Heart left ventricle (tissue), 16 donors: ENCODE results near the gene MGP. TPM values are rescaled to one million over a fixed set of nuclear protein-coding genes. Genes with fewer than 3 reads are reported as not detected.

ENCODE experiments used
- ATAC-seq, 4 donors: fragments of 200-7000 bp; cut with Tn5 transposase; one replicate each; pipeline ENCODE4 v1.9.1; 2020 to 2022; ENCODE audit warnings: moderate library complexity in 4 of 4, mild to moderate bottlenecking in 3 of 4, moderate number of reproducible peaks in 1 of 4
- DNase-seq, 5 donors: peaks; one replicate each; pipeline ENCODE4 v3.0.0-alpha.2; 2020
- H3K27ac ChIP-seq, 12 donors: fragments of 200-600 bp; sonication (generic) in 4 of 12; one replicate each; pipeline versions ENCODE4 v1.5.0 to v1.8.0; 2016 to 2022; ENCODE audit warnings: mild to moderate bottlenecking in 2 of 12
- H3K27me3 ChIP-seq, 9 donors: fragments of 200-600 bp; sonication (generic) in 2 of 9; one replicate each; pipeline versions ENCODE4 v1.5.1 to v1.8.0; 2016 to 2022; ENCODE audit warnings: mild to moderate bottlenecking in 3 of 9
- H3K36me3 ChIP-seq, 9 donors: fragments of 200-600 bp; sonication (generic) in 2 of 9; one replicate each; pipeline versions ENCODE4 v1.5.0 to v1.8.0; 2018 to 2022; ENCODE audit warnings: mild to moderate bottlenecking in 2 of 9
- H3K4me1 ChIP-seq, 12 donors: fragments of 200-600 bp; sonication (generic) in 4 of 12; one replicate each; pipeline versions ENCODE4 v1.5.0 to v1.8.0; 2016 to 2022; ENCODE audit warnings: mild to moderate bottlenecking in 3 of 12
- H3K4me3 ChIP-seq, 12 donors: fragments of 200-600 bp; sonication (generic) in 4 of 12; one replicate each; pipeline versions ENCODE4 v1.5.0 to v1.8.0; 2017 to 2022; ENCODE audit warnings: mild to moderate bottlenecking in 9 of 12, moderate library complexity in 4 of 12
- H3K9me3 ChIP-seq, 12 donors: fragments of 200-600 bp; sonication (generic) in 4 of 12; one replicate each; pipeline versions ENCODE4 v1.5.0 to v1.8.0; 2016 to 2022; ENCODE audit warnings: mild to moderate bottlenecking in 1 of 12
- POLR2A ChIP-seq, 2 donors: fragments of 450-650 bp; IDR thresholded peaks; one replicate each; pipeline ENCODE4 v1.6.1; 2017; ENCODE audit warnings: antibody characterized with exemption in 2 of 2, mild to moderate bottlenecking in 2 of 2, moderate library complexity in 2 of 2
- WGBS, 4 donors: extraction: QIAGEN DNeasy Blood & Tissue Kit in 2 of 4; methylation state at CpG; one replicate each; pipeline versions ENCODE4 v1.1.5 to v1.1.7; 2013 to 2018; 5-methylcytosine and 5-hydroxymethylcytosine counted together
- intact Hi-C, 10 donors: fragments of 100-400 bp; cut with DNase I; formaldehyde crosslinking; loops; one replicate each; pipeline versions ENCODE4 v1.11.1 to v1.14.2; 2022
- polyA plus RNA-seq, 2 donors: library from polyadenylated mRNA; stranded (reverse); fragments of 200-250 nt; gene quantifications; one replicate each; pipeline ENCODE4 v1.2.3, GENCODE V29; 2013
- total RNA-seq, 9 donors: library from RNA; depleted of rRNA in 2 of 9; stranded (reverse); fragments of >200 nt in 2 of 9; fragmentation: NEBNext Ultra II Directional in 3 of 9; extraction: Animal tissue kit (Norgen Biotek cat#: 25700) in 3 of 9; gene quantifications; one replicate each; pipeline versions ENCODE4 v1.1.0 to v1.2.4, GENCODE V29; 2016 to 2023
- TF ChIP-seq, protein P1 (sequence below), 12 donors: fragments of 200-600 bp; sonication (generic) in 4 of 12; IDR thresholded peaks; one replicate each; pipeline versions ENCODE4 v1.5.0 to v1.8.0; 2018 to 2022; ENCODE audit warnings: antibody characterized with exemption in 12 of 12, mild to moderate bottlenecking in 5 of 12
- donor health status: ischemic (EF 13 %, LVEDD 7.1; RV severe dilation, severe dysfunction).
- donor health status: healthy with polysubstance abuse.
- donor health status: DM: no; HTN: yes; CAD: no.
- donor health status: DM: no; HTN: no; CAD: no.
- donor health status: ischemic (EF 25% LVEDD 6.9; RV normal size, moderate dysfunction).
- donor health status: ischemic (EF 25% LVEDD 5.7; RV mildly dilated, moderate dysfunction).
- donor health status: healthy.
- donor health status: DM: yes; HTN: yes; CAD: no.
- donor health status: ischemic (EF 35%, LVEDD 5.7; RV mildly dilated, moderate dysfunction).
- donor health status: nonischemic (EF 11% LVEDD 7.7; RV severe dilation, severe dysfunction).
- donor health status: DM: yes; HTN: yes; CAD: no.
- donor health status: PGD.
- donor health status: ischemic (EF 29% LVEDD 5.4; RV normal size, mild dysfunction).
- donor health status: nonischemic (EF 23%, LVEDD 6.1; RV moderate dilation, normal function).

MGP gene
- total and polyA plus RNA-seq, 11 donors, result 142 to 651 (median 255) TPM

DNA sequence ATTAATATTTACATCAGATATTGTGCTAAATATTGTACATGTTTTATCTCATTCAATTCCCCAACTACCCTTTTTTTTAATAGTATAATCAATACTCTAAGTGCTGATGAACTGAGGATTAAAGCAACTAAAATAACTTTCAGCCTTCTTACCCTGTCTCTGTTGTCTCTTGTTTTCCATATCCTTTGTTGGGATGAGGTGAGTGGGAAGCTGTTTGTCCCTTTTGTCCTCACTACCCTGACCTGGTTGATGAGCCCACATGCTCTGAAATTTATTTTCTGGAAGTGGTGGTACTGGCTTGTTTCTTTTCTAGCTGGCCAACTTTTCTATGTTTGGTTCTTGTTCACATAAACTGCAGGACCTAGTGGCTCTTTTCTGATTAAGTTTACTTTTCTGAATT, 32.8 kb downstream of the MGP start:
- Histone ChIP-seq H3K36me3 (no peaks in the 10 kb centered on the region), H3K4me3 (no peak overlapping the region), H3K27ac (no peak overlapping the region), H3K27me3 (no peaks in the 10 kb centered on the region), H3K9me3 (peaks cover 0 to 9% (median 0%) of the 10 kb centered on the region in 12 donors), H3K4me1 (peaks cover 0 to 30% (median 9%) of the 10 kb centered on the region in 12 donors)
- no peak for DNase-seq
- TF ChIP-seq POLR2A (IDR thresholded peaks at IDR 0.05), result no peak
- TF ChIP-seq, protein P1, sequence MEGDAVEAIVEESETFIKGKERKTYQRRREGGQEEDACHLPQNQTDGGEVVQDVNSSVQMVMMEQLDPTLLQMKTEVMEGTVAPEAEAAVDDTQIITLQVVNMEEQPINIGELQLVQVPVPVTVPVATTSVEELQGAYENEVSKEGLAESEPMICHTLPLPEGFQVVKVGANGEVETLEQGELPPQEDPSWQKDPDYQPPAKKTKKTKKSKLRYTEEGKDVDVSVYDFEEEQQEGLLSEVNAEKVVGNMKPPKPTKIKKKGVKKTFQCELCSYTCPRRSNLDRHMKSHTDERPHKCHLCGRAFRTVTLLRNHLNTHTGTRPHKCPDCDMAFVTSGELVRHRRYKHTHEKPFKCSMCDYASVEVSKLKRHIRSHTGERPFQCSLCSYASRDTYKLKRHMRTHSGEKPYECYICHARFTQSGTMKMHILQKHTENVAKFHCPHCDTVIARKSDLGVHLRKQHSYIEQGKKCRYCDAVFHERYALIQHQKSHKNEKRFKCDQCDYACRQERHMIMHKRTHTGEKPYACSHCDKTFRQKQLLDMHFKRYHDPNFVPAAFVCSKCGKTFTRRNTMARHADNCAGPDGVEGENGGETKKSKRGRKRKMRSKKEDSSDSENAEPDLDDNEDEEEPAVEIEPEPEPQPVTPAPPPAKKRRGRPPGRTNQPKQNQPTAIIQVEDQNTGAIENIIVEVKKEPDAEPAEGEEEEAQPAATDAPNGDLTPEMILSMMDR (IDR thresholded peaks at IDR 0.05), result no peak
- intact Hi-C loops, result no loop called here
- no peak for ATAC-seq

DNA sequence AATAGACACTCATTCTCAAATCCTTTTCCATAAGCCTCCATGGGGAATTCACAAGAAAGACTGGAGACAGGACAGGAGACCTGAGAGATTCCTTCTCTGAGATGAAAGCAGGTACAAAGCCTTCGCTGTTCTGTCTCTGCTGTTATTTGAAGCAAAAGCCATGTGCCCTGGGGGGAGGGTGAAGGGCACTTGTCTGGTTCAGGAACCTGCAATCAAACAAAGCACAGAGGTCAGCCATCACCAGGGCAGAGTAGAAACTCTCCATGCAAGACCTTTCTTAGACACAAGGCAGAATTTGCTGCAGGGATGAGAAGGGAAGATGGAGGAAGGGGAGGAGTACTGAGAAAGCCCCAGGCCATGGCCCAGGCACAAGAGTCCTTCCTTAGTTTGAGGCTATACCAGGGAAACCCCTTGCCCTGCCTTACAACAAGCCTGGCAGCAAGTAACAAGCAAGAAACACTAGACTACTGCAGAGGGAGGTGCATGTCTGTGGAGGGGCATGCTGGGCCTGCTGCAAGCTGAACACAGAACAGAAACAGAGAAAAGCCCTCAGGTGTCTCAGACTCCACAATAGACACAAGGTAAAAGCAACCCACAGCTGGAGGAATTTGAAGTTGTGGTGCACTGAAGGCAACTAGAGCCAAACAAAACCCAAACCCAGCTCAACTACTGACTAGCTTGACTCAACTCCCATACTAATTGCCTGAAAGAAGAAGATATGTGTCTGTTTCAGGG, 34.6 kb downstream of the MGP start:
- no peak for ATAC-seq
- H3K36me3 ChIP-seq, result no peaks in the 10 kb centered on the region
- peak overlapping the region in 2 of 12 donors; percentile 4 to 46 for H3K27ac ChIP-seq
- WGBS, 4 donors, result 42 to 99% (median 95%) methylated on average over 1 of the region's 1 CpG
- H3K9me3 ChIP-seq, result peaks cover 0 to under 1% (median 0%) of the 10 kb centered on the region in 12 donors
- intact Hi-C loops, result no loop called here
- no peaks in the 10 kb centered on the region for H3K27me3 ChIP-seq
- no peak for DNase-seq
- TF ChIP-seq POLR2A (IDR thresholded peaks at IDR 0.05), result no peak
- TF ChIP-seq, protein P1 (IDR thresholded peaks at IDR 0.05), result no peak
- no peak overlapping the region for H3K4me3 ChIP-seq
- peaks cover 0 to 45% (median 24%) of the 10 kb centered on the region in 12 donors for H3K4me1 ChIP-seq

DNA sequence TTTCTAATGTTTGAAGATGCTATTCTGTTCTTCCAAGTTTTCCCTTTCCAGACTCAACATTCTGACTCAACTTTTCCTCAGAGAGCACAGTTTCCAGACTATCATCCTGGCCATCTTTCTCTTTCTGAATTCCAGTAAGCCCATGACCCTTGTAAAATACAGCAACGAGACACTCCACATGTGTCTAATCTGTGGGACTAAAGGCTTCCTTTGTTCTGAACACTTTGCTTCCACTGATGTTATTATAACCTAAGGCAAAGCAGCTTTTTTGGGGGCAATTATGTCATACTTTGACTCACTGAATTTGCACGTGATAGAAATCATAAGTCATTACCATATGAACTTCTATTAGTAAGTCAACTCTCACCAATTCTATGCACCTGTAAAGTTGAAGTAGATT, 36.0 kb downstream of the MGP start:
- whole genome bisulfite sequencing, 4 donors, result 64 to 80% (median 71%) methylated on average over 2 of the region's 2 CpGs
- DNase-seq (no peak), ATAC-seq (peak; percentile 76 to 91 (median 86))
- peak overlapping the region in 7 of 12 donors; percentile 46 to 69 (median 62) for H3K27ac ChIP-seq
- H3K4me1 ChIP-seq, result peaks cover 0 to 49% (median 30%) of the 10 kb centered on the region in 12 donors
- H3K36me3 ChIP-seq, result no peaks in the 10 kb centered on the region
- H3K4me3 ChIP-seq, result no peak overlapping the region
- no peaks in the 10 kb centered on the region for H3K9me3 ChIP-seq
- intact Hi-C loops, result loop anchor here in 8 of 10 donors (5.0 to 10.0 kb wide), 6 partner anchors 38 to 425 kb away; partner anchors contain the start of genes RERG (in 6 of the 8) and MGP (in 3 of the 8)
- H3K27me3 ChIP-seq, result no peaks in the 10 kb centered on the region
- TF ChIP-seq, protein P1 (IDR thresholded peaks at IDR 0.05), result no peak
- no peak for TF ChIP-seq POLR2A (IDR thresholded peaks at IDR 0.05)

DNA sequence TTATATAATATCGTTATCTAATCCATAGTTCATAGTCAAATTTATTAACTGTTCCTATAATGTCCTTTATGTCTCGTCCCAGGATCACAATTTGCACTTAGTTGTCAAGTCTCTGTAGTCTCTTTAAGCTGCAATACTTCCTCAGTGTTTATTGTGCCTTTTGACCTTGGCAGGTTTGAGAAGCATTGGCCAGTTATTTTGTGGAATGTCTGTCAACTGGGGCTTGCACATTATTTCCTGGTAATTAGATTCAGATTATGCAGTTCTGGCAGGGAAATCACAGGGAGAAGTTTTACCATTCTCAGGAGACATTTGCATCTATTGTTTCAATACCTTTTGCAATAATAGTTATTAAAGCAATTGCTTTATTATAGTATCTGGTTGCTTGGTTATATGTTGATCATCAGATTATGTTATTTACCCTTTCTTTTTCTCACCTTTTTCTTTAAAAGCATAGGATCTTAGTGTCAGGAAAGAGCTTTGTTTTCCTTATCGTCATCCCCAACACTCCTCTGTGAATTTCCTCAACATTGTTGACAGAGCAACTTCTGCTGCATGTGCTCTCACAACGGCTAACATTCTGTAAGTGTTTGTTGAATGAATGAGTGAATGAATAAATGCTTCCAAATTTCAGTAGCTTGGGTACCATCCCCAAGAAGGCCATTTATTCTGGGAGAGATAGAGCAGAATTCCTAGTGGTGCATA, 38.6 kb downstream of the MGP start:
- 56 to 73% (median 63%) methylated on average over 4 of the region's 4 CpGs for WGBS, 4 donors
- ATAC-seq (no peak), DNase-seq (no peak)
- no peaks in the 10 kb centered on the region for H3K36me3 ChIP-seq
- H3K27ac ChIP-seq, result peak overlapping the region in 10 of 12 donors; percentile 29 to 72 (median 44)
- no peaks in the 10 kb centered on the region for H3K27me3 ChIP-seq
- peaks cover 3 to 53% (median 40%) of the 10 kb centered on the region in 12 donors for H3K4me1 ChIP-seq
- H3K4me3 ChIP-seq, result no peak overlapping the region
- TF ChIP-seq, protein P1 (IDR thresholded peaks at IDR 0.05), result no peak
- TF ChIP-seq POLR2A (IDR thresholded peaks at IDR 0.05), result no peak
- intact Hi-C loops, result loop anchor here in 9 of 10 donors (2.0 to 10.0 kb wide), 7 partner anchors 40 to 428 kb away; partner anchors contain the start of genes RERG (in 6 of the 9) and MGP (in 3 of the 9)
- no peaks in the 10 kb centered on the region for H3K9me3 ChIP-seq
